Trophoblast cell (in vitro differentiated cells and primary cell): ENCODE results near the gene EPM2A.

Experiments
- DNase-seq, 2 donors: peaks; one replicate each; pipeline ENCODE4 v3.0.0-alpha.2; 2016
- H2AFZ ChIP-seq: 2 replicates; pipeline ENCODE4 v1.6.1; 2013; ENCODE audit warnings: low read length, moderate library complexity, mild to moderate bottlenecking; ENCODE audit not compliant: insufficient read depth, poor library complexity
- H2AK5ac ChIP-seq: 2 replicates; pipeline ENCODE4 v1.6.1; 2013; ENCODE audit warnings: mild to moderate bottlenecking, low read length
- H2BK120ac ChIP-seq: 2 replicates; pipeline ENCODE4 v1.6.1; 2013; ENCODE audit warnings: low read length, mild to moderate bottlenecking, moderate library complexity; ENCODE audit not compliant: insufficient read depth, poor library complexity
- H2BK12ac ChIP-seq: 2 replicates; pipeline ENCODE4 v1.6.1; 2013; ENCODE audit warnings: mild to moderate bottlenecking, low read length, moderate library complexity
- H2BK5ac ChIP-seq: 2 replicates; pipeline ENCODE4 v1.6.1; 2013; ENCODE audit warnings: low read length, low read depth, moderate library complexity, mild to moderate bottlenecking; ENCODE audit not compliant: poor library complexity
- H3K14ac ChIP-seq: 2 replicates; pipeline ENCODE4 v1.6.1; 2013; ENCODE audit warnings: mild to moderate bottlenecking, low read length
- H3K18ac ChIP-seq: 2 replicates; pipeline ENCODE4 v1.6.1; 2013; ENCODE audit warnings: mild to moderate bottlenecking, low read length
- H3K23ac ChIP-seq: 2 replicates; pipeline ENCODE4 v1.6.1; 2013; ENCODE audit warnings: low read length
- H3K27ac ChIP-seq: 2 replicates; pipeline ENCODE4 v1.5.1; 2013; ENCODE audit warnings: low read depth, mild to moderate bottlenecking, inconsistent platforms, low read length, moderate library complexity
- H3K27me3 ChIP-seq: 2 replicates; pipeline ENCODE4 v1.6.1; 2013; ENCODE audit warnings: inconsistent platforms, mild to moderate bottlenecking, low read length, moderate library complexity; ENCODE audit not compliant: insufficient read depth
- H3K36me3 ChIP-seq, 2 experiments: 1 replicate in 1 of 2; 2 replicates in 1 of 2; pipeline ENCODE4 v1.6.1; 2013; ENCODE audit warnings: low read length in 2 of 2, mild to moderate bottlenecking in 2 of 2, moderate library complexity in 1 of 2; ENCODE audit not compliant: insufficient read depth in 2 of 2, control insufficient read depth in 1 of 2
- H3K4ac ChIP-seq: 2 replicates; pipeline ENCODE4 v1.6.1; 2013; ENCODE audit warnings: low read depth, mild to moderate bottlenecking, low read length, moderate library complexity
- H3K4me1 ChIP-seq, 2 experiments: 1 replicate in 1 of 2; 2 replicates in 1 of 2; pipeline ENCODE4 v1.6.1; 2013; ENCODE audit warnings: low read length in 2 of 2, mild to moderate bottlenecking in 2 of 2, moderate library complexity in 1 of 2; ENCODE audit not compliant: insufficient read depth in 2 of 2, control insufficient read depth in 1 of 2
- H3K4me2 ChIP-seq: 2 replicates; pipeline ENCODE4 v1.6.1; 2013; ENCODE audit warnings: inconsistent platforms, mild to moderate bottlenecking, low read length, moderate library complexity
- H3K4me3 ChIP-seq: 2 replicates; pipeline ENCODE4 v1.5.1; 2013; ENCODE audit warnings: mild to moderate bottlenecking, low read depth, low read length, inconsistent platforms
- H3K79me1 ChIP-seq: one replicate; pipeline ENCODE4 v1.6.1; 2013; ENCODE audit warnings: low read length
- H3K79me2 ChIP-seq: 2 replicates; pipeline ENCODE4 v1.6.1; 2013; ENCODE audit warnings: low read length, mild to moderate bottlenecking; ENCODE audit not compliant: control insufficient read depth, insufficient read depth, poor library complexity
- H3K9ac ChIP-seq: 2 replicates; pipeline ENCODE4 v1.6.1; 2013; ENCODE audit warnings: mild to moderate bottlenecking, low read length
- H3K9me3 ChIP-seq: 2 replicates; pipeline ENCODE4 v1.6.1; 2013; ENCODE audit warnings: low read depth, mild to moderate bottlenecking, control low read depth, inconsistent platforms, low read length; ENCODE audit not compliant: insufficient read depth
- H4K12ac ChIP-seq: 2 replicates; pipeline ENCODE4 v1.6.1; 2013; ENCODE audit warnings: low read depth, mild to moderate bottlenecking, low read length, moderate library complexity
- H4K8ac ChIP-seq: 2 replicates; pipeline ENCODE4 v1.6.1; 2013; ENCODE audit warnings: low read depth, mild to moderate bottlenecking, low read length, moderate library complexity
- H4K91ac ChIP-seq: one replicate; pipeline ENCODE4 v1.6.1; 2013; ENCODE audit warnings: low read depth, mild to moderate bottlenecking, low read length, moderate library complexity
- WGBS: extraction: QIAGEN DNeasy Blood & Tissue Kit; methylation state at CpG from one replicate; pipeline ENCODE4 v1.1.7; 2013; ENCODE audit warnings: missing lambda C conversion rate; ENCODE audit not compliant: insufficient read length, insufficient coverage; ENCODE audit errors: extremely low coverage; 5-methylcytosine and 5-hydroxymethylcytosine counted together

EPM2A gene

GRCh38 chr6:145620088-145620487 is 115.2 kb downstream of the EPM2A start:
- Histone ChIP-seq H2AK5ac (no peak overlapping the region), H3K4me1 (no peaks in the 10 kb centered on the region), H4K8ac (no peak overlapping the region), H2BK120ac (no peak overlapping the region), H2BK5ac (no peak overlapping the region), H3K9me3 (no peaks in the 10 kb centered on the region), H3K79me1 (no peaks in the 10 kb centered on the region), H3K4me3 (no peak overlapping the region), H3K79me2 (no peaks in the 10 kb centered on the region), H3K4me2 (no peak overlapping the region), H3K18ac (no peak overlapping the region), H3K27ac (no peak overlapping the region), H4K91ac (no peak overlapping the region), H3K27me3 (no peaks in the 10 kb centered on the region), H3K23ac (no peak overlapping the region), H3K4ac (no peak overlapping the region), H2AFZ (no peak overlapping the region), H3K36me3 (no peaks in the 10 kb centered on the region), H2BK12ac (no peak overlapping the region), H3K9ac (no peak overlapping the region), H4K12ac (no peak overlapping the region), H3K14ac (no peak overlapping the region)
- no CpG with 5 or more reads among the region's 7 CpGs for WGBS
- DNase-seq: no peak

- Histone ChIP-seq H2BK5ac (no peak overlapping the region), H4K91ac (no peak overlapping the region), H3K23ac (no peak overlapping the region), H3K4ac (no peak overlapping the region), H3K18ac (no peak overlapping the region), H3K4me2 (no peak overlapping the region), H3K27ac (no peak overlapping the region), H3K4me1 (no peaks in the 10 kb centered on the region), H3K79me2 (no peaks in the 10 kb centered on the region), H2AK5ac (no peak overlapping the region), H4K12ac (no peak overlapping the region), H2AFZ (no peak overlapping the region), H2BK120ac (no peak overlapping the region), H3K36me3 (no peaks in the 10 kb centered on the region), H4K8ac (no peak overlapping the region), H2BK12ac (no peak overlapping the region), H3K79me1 (no peaks in the 10 kb centered on the region), H3K27me3 (no peaks in the 10 kb centered on the region), H3K9ac (no peak overlapping the region), H3K14ac (no peak overlapping the region), H3K4me3 (no peak overlapping the region), H3K9me3 (no peaks in the 10 kb centered on the region)
- WGBS: no CpG with 5 or more reads among the region's 1 CpG
- DNase-seq: no peak
Measured at GRCh38 chr6:145609521-145609920, 125.8 kb downstream of the EPM2A start.

GRCh38 chr6:145608850-145609249 is 126.5 kb downstream of the EPM2A start:
- Histone ChIP-seq H3K4ac (no peak overlapping the region), H2BK120ac (no peak overlapping the region), H4K8ac (no peak overlapping the region), H4K12ac (no peak overlapping the region), H4K91ac (no peak overlapping the region), H3K27me3 (no peaks in the 10 kb centered on the region), H2BK5ac (no peak overlapping the region), H3K18ac (no peak overlapping the region), H2BK12ac (no peak overlapping the region), H2AK5ac (no peak overlapping the region), H3K36me3 (no peaks in the 10 kb centered on the region), H3K4me2 (no peak overlapping the region), H3K4me1 (no peaks in the 10 kb centered on the region), H3K79me1 (no peaks in the 10 kb centered on the region), H3K9ac (no peak overlapping the region), H3K23ac (no peak overlapping the region), H3K27ac (no peak overlapping the region), H3K9me3 (no peaks in the 10 kb centered on the region), H3K79me2 (no peaks in the 10 kb centered on the region), H2AFZ (no peak overlapping the region), H3K4me3 (no peak overlapping the region), H3K14ac (no peak overlapping the region)
- no peak for DNase-seq
- no CpG with 5 or more reads among the region's 1 CpG for WGBS

DNA sequence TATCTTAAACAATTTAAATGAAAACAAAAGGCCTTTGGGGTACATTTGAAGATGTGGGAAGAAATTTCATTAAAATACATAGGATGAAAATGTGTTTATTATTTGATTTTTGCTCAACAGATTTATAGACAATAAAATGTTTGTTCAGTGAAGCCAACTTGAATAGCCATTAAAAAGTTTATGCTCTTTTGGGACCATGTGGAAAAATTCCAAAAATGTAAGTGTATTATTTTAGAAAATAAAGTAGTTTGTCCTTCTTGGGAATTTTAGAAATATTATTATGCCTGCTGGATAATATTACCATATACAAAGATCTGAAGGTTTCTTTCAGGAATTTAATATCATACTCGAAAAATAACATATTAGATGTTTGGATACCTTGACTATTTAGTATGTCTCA is 131.3 kb downstream of the EPM2A start:
- Histone ChIP-seq H3K27me3 (no peaks in the 10 kb centered on the region), H3K4ac (no peak overlapping the region), H2AK5ac (no peak overlapping the region), H2BK120ac (no peak overlapping the region), H3K23ac (no peak overlapping the region), H3K9ac (no peak overlapping the region), H4K8ac (no peak overlapping the region), H3K36me3 (no peaks in the 10 kb centered on the region), H3K4me2 (no peak overlapping the region), H2BK12ac (no peak overlapping the region), H3K18ac (no peak overlapping the region), H4K91ac (no peak overlapping the region), H3K4me3 (no peak overlapping the region), H3K79me1 (no peaks in the 10 kb centered on the region), H3K79me2 (no peaks in the 10 kb centered on the region), H2AFZ (no peak overlapping the region), H2BK5ac (no peak overlapping the region), H3K14ac (no peak overlapping the region), H3K4me1 (no peaks in the 10 kb centered on the region), H3K27ac (no peak overlapping the region), H3K9me3 (no peaks in the 10 kb centered on the region), H4K12ac (no peak overlapping the region)
- no peak for DNase-seq
- no CpG with 5 or more reads among the region's 1 CpG for WGBS
